HCT116 (cell line): ENCODE measurements around the gene PBX2. TPM values are rescaled to one million over a fixed set of nuclear protein-coding genes. Genes with fewer than 3 reads are reported as not detected.

Experiments
- ATAC-seq: fragments of 200-7000 bp; cut with Tn5 transposase; 2 replicates; pipeline ENCODE4 v1.9.1; 2020; ENCODE audit warnings: mild to moderate bottlenecking, moderate library complexity
- BruUV-seq: library from RNA; stranded (reverse); fragments of 400-500 nt; replicated peaks from 2 replicates; lab custom pipeline; 2021; lab: Mats Ljungman, UMichigan
- CTCF ChIA-PET: fragments of 300-600 bp; sonication (Branson Sonifier 250); formaldehyde crosslinking; loops from one replicate; lab custom pipeline; 2021; ENCODE audit warnings: antibody characterized with exemption; lab: Charles Lee
- POLR2A ChIA-PET: fragments of 300-600, 350-600 bp; sonication (Branson Sonifier 250); formaldehyde crosslinking; loops from one replicate; lab custom pipeline; 2021; ENCODE audit warnings: antibody characterized with exemption; lab: Charles Lee
- RAD21 ChIA-PET, 2 experiments: fragments of 300-600 bp; sonication (Branson Sonifier 250); formaldehyde crosslinking; loops; one replicate each; lab custom pipeline; 2023; ENCODE audit warnings: low total read pairs in 2 of 2; ENCODE audit not compliant: uncharacterized antibody in 2 of 2, unreplicated experiment in 2 of 2, low non-redundant PET in 1 of 2; lab: Charles Lee
- DNase-seq: peaks from one replicate; pipeline ENCODE4 v3.0.0-alpha.2; 2010; ENCODE audit warnings: low read depth, low spot score
- H2AFZ ChIP-seq: fragments of 200-600 bp; shearing (Covaris generic), sonication (generic); 2 replicates; pipeline ENCODE4 v1.6.1; 2017; ENCODE audit warnings: low read depth, mixed run types, mixed read lengths, antibody characterized with exemption, low read length; ENCODE audit not compliant: poor library complexity, severe bottlenecking
- H3K27ac ChIP-seq: 2 replicates; pipeline ENCODE4 v1.5.1; 2012; ENCODE audit warnings: low read depth, low read length
- H3K27me3 ChIP-seq: fragments of 200-600 bp; sonication (generic); 2 replicates; pipeline ENCODE4 v1.6.1; 2016; ENCODE audit warnings: mixed run types, low read length, mixed read lengths; ENCODE audit not compliant: insufficient read depth
- H3K36me3 ChIP-seq, 2 experiments: fragments of 200-500 bp in 1 of 2; fragments of 200-600 bp in 1 of 2; sonication (Bioruptor generic) in 1 of 2; sonication (generic) in 1 of 2; 2 replicates each; pipeline versions ENCODE4 v1.5.1 to v1.6.1; 2014 to 2016; ENCODE audit warnings: low read length in 2 of 2, inconsistent platforms in 1 of 2, mixed read lengths in 1 of 2, mixed run types in 1 of 2; ENCODE audit not compliant: insufficient read depth in 2 of 2, control insufficient read depth in 1 of 2
- H3K4me1 ChIP-seq, 2 experiments: fragments of 200-600 bp in 1 of 2; sonication (generic) in 1 of 2; 2 replicates each; pipeline versions ENCODE4 v1.5.1 to v1.6.1; 2012 to 2017; ENCODE audit warnings: low read length in 2 of 2, inconsistent platforms in 1 of 2, mild to moderate bottlenecking in 1 of 2, mixed read lengths in 1 of 2, mixed run types in 1 of 2, moderate library complexity in 1 of 2; ENCODE audit not compliant: insufficient read depth in 2 of 2, control insufficient read depth in 1 of 2
- H3K4me2 ChIP-seq: fragments of 200-600 bp; sonication (generic); 2 replicates; pipeline ENCODE4 v1.6.1; 2017; ENCODE audit warnings: mixed run types, low read length, mixed read lengths
- H3K4me3 ChIP-seq, 2 experiments: fragments of 200-600 bp in 1 of 2; sonication (generic) in 1 of 2; replicated peaks in 1 of 2; 2 replicates each; pipeline ENCODE4 v1.5.1; 2011 to 2016; ENCODE audit warnings: low read length in 2 of 2, control low read depth in 1 of 2, low read depth in 1 of 2, mild to moderate bottlenecking in 1 of 2, mixed read lengths in 1 of 2, mixed run types in 1 of 2
- H3K79me2 ChIP-seq: fragments of 200-600 bp; sonication (generic); 2 replicates; pipeline ENCODE4 v1.6.1; 2017; ENCODE audit warnings: mild to moderate bottlenecking, mixed run types, low read length, moderate library complexity, mixed read lengths; ENCODE audit not compliant: insufficient read depth
- H3K9ac ChIP-seq: fragments of 200-600 bp; sonication (generic); 2 replicates; pipeline ENCODE4 v1.6.1; 2016; ENCODE audit warnings: low read length, mixed read lengths
- H3K9me2 ChIP-seq: fragments of 200-600 bp; sonication (generic), shearing (Covaris generic); 2 replicates; pipeline ENCODE4 v1.6.1; 2017; ENCODE audit warnings: mixed run types, mild to moderate bottlenecking, moderate library complexity; ENCODE audit not compliant: insufficient read depth
- H3K9me3 ChIP-seq, 2 experiments: fragments of 200-500 bp in 1 of 2; fragments of 200-600 bp in 1 of 2; sonication (Bioruptor generic) in 1 of 2; sonication (generic) in 1 of 2; 2 replicates each; pipeline ENCODE4 v1.6.1; 2014 to 2017; ENCODE audit warnings: low read length in 2 of 2, mixed read lengths in 2 of 2, inconsistent platforms in 1 of 2, low read depth in 1 of 2, mild to moderate bottlenecking in 1 of 2, mixed run types in 1 of 2, moderate library complexity in 1 of 2; ENCODE audit not compliant: control insufficient read depth in 1 of 2, insufficient read depth in 1 of 2
- H4K20me1 ChIP-seq: fragments of 200-600 bp; sonication (generic), shearing (Covaris generic); 2 replicates; pipeline ENCODE4 v1.6.1; 2017; ENCODE audit warnings: mixed run types, mild to moderate bottlenecking, moderate library complexity; ENCODE audit not compliant: insufficient read depth
- ATF3 ChIP-seq: IDR thresholded peaks from 2 replicates; pipeline ENCODE4 v1.6.1; 2012
- CBX3 ChIP-seq: IDR thresholded peaks from 2 replicates; pipeline ENCODE4 v1.6.1; 2012; ENCODE audit warnings: low read depth
- CEBPB ChIP-seq: IDR thresholded peaks from 2 replicates; pipeline ENCODE4 v1.6.1; 2012; ENCODE audit warnings: low read depth
- CTCF ChIP-seq, 3 experiments: fragments of 200-600 bp in 1 of 3; sonication (generic) in 1 of 3; IDR thresholded peaks in 2 of 3; conservative IDR thresholded peaks in 1 of 3; 2 replicates each; pipeline ENCODE4 v1.5.1; 2012 to 2017; ENCODE audit warnings: low read depth in 2 of 3, low read length in 2 of 3, antibody characterized with exemption in 1 of 3, borderline replicate concordance in 1 of 3, control low read depth in 1 of 3, mild to moderate bottlenecking in 1 of 3, mixed read lengths in 1 of 3, mixed run types in 1 of 3, moderate library complexity in 1 of 3; ENCODE audit not compliant: insufficient read depth in 1 of 3
- EZH2phosphoT487 ChIP-seq: fragments of 200-600 bp; IDR thresholded peaks from 2 replicates; pipeline ENCODE4 v1.6.1; 2018; ENCODE audit warnings: antibody characterized with exemption, borderline replicate concordance
- FOSL1 ChIP-seq: IDR thresholded peaks from 2 replicates; pipeline ENCODE4 v1.6.1; 2012; ENCODE audit warnings: low read depth
- JUND ChIP-seq: IDR thresholded peaks from 2 replicates; pipeline ENCODE4 v1.6.1; 2012
- MAX ChIP-seq: IDR thresholded peaks from 2 replicates; pipeline ENCODE4 v1.6.1; 2012
- POLR2A ChIP-seq: IDR thresholded peaks from 2 replicates; pipeline ENCODE4 v1.7.0; 2011; ENCODE audit warnings: borderline replicate concordance; ENCODE audit not compliant: insufficient read depth, insufficient read length; ENCODE audit errors: extremely low read depth
- POLR2AphosphoS5 ChIP-seq: IDR thresholded peaks from 2 replicates; pipeline ENCODE4 v1.6.1; 2011; ENCODE audit warnings: mild to moderate bottlenecking, low read depth, low read length, moderate library complexity
- RAD21 ChIP-seq: IDR thresholded peaks from 2 replicates; pipeline ENCODE4 v1.6.1; 2012; ENCODE audit warnings: low read depth, mild to moderate bottlenecking
- SIN3A ChIP-seq: IDR thresholded peaks from 2 replicates; pipeline ENCODE4 v1.6.1; 2012; ENCODE audit warnings: low read depth
- SP1 ChIP-seq: IDR thresholded peaks from 2 replicates; pipeline ENCODE4 v1.6.1; 2012; ENCODE audit warnings: low read depth
- SRF ChIP-seq: IDR thresholded peaks from 2 replicates; pipeline ENCODE4 v1.6.1; 2012; ENCODE audit warnings: low read depth
- TCF7L2 ChIP-seq: IDR thresholded peaks from 2 replicates; pipeline ENCODE4 v1.7.0; 2011; ENCODE audit warnings: borderline replicate concordance, inconsistent platforms; ENCODE audit not compliant: insufficient read depth, insufficient read length; ENCODE audit errors: extremely low read depth
- YY1 ChIP-seq: IDR thresholded peaks from 2 replicates; pipeline ENCODE4 v1.6.1; 2011; ENCODE audit warnings: low read length, low read depth, moderate library complexity, mild to moderate bottlenecking; ENCODE audit not compliant: insufficient replicate concordance; ENCODE audit errors: extremely low read depth
- ZBTB33 ChIP-seq: IDR thresholded peaks from 2 replicates; pipeline ENCODE4 v1.6.1; 2011; ENCODE audit warnings: mild to moderate bottlenecking, low read length, moderate library complexity; ENCODE audit not compliant: insufficient replicate concordance; ENCODE audit errors: extremely low read depth
- ZFX ChIP-seq: fragments of 450-650 bp; IDR thresholded peaks from 2 replicates; pipeline ENCODE4 v1.6.1; 2017
- ZNF274 ChIP-seq: fragments of 200-500 bp; sonication (Bioruptor generic); IDR thresholded peaks from 2 replicates; pipeline ENCODE4 v1.6.1; 2014; ENCODE audit warnings: mild to moderate bottlenecking, low read depth, low read length, inconsistent platforms
- intact Hi-C: fragments of 100-400 bp; cut with micrococcal nuclease; formaldehyde crosslinking; loops from 2 replicates; pipeline ENCODE4 v1.10.0; 2022
- total RNA-seq: library from RNA; stranded (reverse); gene quantifications from one replicate; pipeline ENCODE4 v1.2.1, GENCODE V29; 2021; ENCODE audit not compliant: unreplicated experiment

PBX2 gene
- total RNA-seq, 1 experiment from 2014 or later = 79.0 TPM

DNA sequence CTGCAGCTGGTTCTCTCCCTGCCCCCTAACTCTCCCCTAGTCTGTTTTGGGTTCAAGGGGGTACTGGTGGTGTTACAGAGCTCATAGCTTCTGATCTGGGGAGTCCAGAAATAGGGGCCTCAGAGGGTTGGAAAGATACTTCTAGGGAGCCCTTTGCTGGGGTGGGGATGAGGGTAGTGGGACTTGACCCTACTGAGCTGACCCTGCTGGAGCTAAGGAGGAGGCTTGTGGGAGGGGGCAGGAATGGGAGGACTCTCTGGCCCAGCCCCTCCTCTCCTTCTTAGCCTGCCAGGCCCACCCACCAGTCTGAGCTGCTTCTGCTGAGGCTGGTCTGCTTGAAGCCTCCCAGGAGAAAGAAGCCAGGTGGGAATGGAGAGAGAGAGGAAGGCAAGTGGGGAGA lies 25.7 kb downstream of the PBX2 start, which contains the start of gene EGFL8:
TSS of gene EGFL8 (plus strand) at position 301 of the 400 bp plus-strand sequence. CDS start 1,571 bp downstream, outside the sequence.
- H3K4me3 ChIP-seq = no peak within 1 kb of the TSS

More for the DNA sequence above, 25.7 kb downstream of the PBX2 start, which contains the start of gene EGFL8:
- no peaks in the 10 kb centered on the region for H3K9me2 ChIP-seq
- TF ChIP-seq POLR2A = no peak
- TF ChIP-seq SRF = no peak
- TF ChIP-seq TCF7L2 = no peak
- no peak for TF ChIP-seq SIN3A
- no peak for TF ChIP-seq CBX3
- no peak for TF ChIP-seq FOSL1
- no peak for TF ChIP-seq CEBPB
- TF ChIP-seq CTCF (IDR thresholded peaks at IDR 0.05 in 2 of 3, conservative IDR thresholded peaks at IDR 0.05 in 1 of 3; ENCODE audit: borderline replicate concordance in 1 of 3, insufficient read depth in 1 of 3, low read depth in 2 of 3, low read length in 2 of 3) = no peak
- no peak for TF ChIP-seq YY1
- TF ChIP-seq SP1 = no peak
- no peak for TF ChIP-seq ZNF274
- no peak for TF ChIP-seq ATF3
- TF ChIP-seq ZBTB33 = no peak
- no peak for TF ChIP-seq ZFX
- TF ChIP-seq POLR2AphosphoS5 = no peak
- no peak for TF ChIP-seq RAD21
- TF ChIP-seq JUND = no peak
- TF ChIP-seq EZH2phosphoT487 = no peak
- TF ChIP-seq MAX = no peak
- CTCF ChIA-PET = no interaction called here
- peaks cover 4 to 6% of the 10 kb centered on the region in 2 experiments; a peak in 3 of 4 replicates for H3K36me3 ChIP-seq
- no peaks in the 10 kb centered on the region for H3K79me2 ChIP-seq
- no peaks in the 10 kb centered on the region for H3K4me1 ChIP-seq
- H3K9ac ChIP-seq = no peak within 1 kb of the TSS
- H3K27me3 ChIP-seq = no peaks in the 10 kb centered on the region
- no peak within 1 kb of the TSS for H2AFZ ChIP-seq
- BruUV-seq = no TSS peak
- H4K20me1 ChIP-seq = no peaks in the 10 kb centered on the region
- H3K9me3 ChIP-seq = no peaks in the 10 kb centered on the region
- RAD21 ChIA-PET = no interaction called here
- H3K27ac ChIP-seq = no peak within 1 kb of the TSS
- ATAC-seq (no peak), DNase-seq (no peak)
- POLR2A ChIA-PET = interaction anchor here (1.6 kb wide), 1 partner anchor 13 kb away, joined by 6 read pairs; no protein-coding TSS in a partner anchor
- intact Hi-C loops = no loop called here
- no peak within 1 kb of the TSS for H3K4me2 ChIP-seq
